Calu3 (cell line): Measurements from ENCODE around the gene ASB14. TPM values are rescaled to one million over a fixed set of nuclear protein-coding genes. Genes with fewer than 3 reads are reported as not detected.
A peak's percentile ranks its signal among the peaks of the same experiment; 100 is the strongest.

Source experiments
- BruUV-seq: library from RNA; stranded (reverse); fragments of 400-500 nt; replicated peaks from 2 replicates; lab custom pipeline; 2021; lab: Mats Ljungman, UMichigan
- CTCF ChIA-PET: fragments of 300-600 bp; sonication (Branson Sonifier 250); formaldehyde crosslinking; loops from one replicate; lab custom pipeline; 2022; ENCODE audit warnings: antibody characterized with exemption; lab: Charles Lee
- DNase-seq: peaks from one replicate; pipeline ENCODE4 v3.0.0; 2022
- H3K27ac Mint-ChIP-seq: one replicate; pipeline ENCODE4 v1.8.0; 2022; ENCODE audit warnings: mixed read lengths; ENCODE audit not compliant: unreplicated experiment
- H3K27me3 Mint-ChIP-seq: one replicate; pipeline ENCODE4 v1.8.0; 2022; ENCODE audit warnings: mixed read lengths; ENCODE audit not compliant: unreplicated experiment
- H3K36me3 Mint-ChIP-seq: one replicate; pipeline ENCODE4 v1.8.0; 2022; ENCODE audit warnings: mild to moderate bottlenecking, moderate library complexity, mixed read lengths; ENCODE audit not compliant: insufficient read depth, unreplicated experiment
- H3K4me1 Mint-ChIP-seq: one replicate; pipeline ENCODE4 v1.8.0; 2022; ENCODE audit warnings: mild to moderate bottlenecking, low read depth, mixed read lengths; ENCODE audit not compliant: unreplicated experiment
- H3K4me3 Mint-ChIP-seq: one replicate; pipeline ENCODE4 v1.8.0; 2022; ENCODE audit warnings: mild to moderate bottlenecking, low read depth, moderate library complexity, mixed read lengths; ENCODE audit not compliant: unreplicated experiment
- H3K9me3 Mint-ChIP-seq: one replicate; pipeline ENCODE4 v1.8.0; 2022; ENCODE audit warnings: low read depth, mixed read lengths; ENCODE audit not compliant: unreplicated experiment
- CTCF ChIP-seq: fragments of 200-600 bp; IDR thresholded peaks from one replicate; pipeline ENCODE4 v1.8.0; 2022; ENCODE audit warnings: antibody characterized with exemption; ENCODE audit not compliant: unreplicated experiment
- intact Hi-C: fragments of 100-400 bp; cut with micrococcal nuclease; formaldehyde crosslinking; loops from one replicate; pipeline ENCODE4 v1.10.0; 2022; ENCODE audit not compliant: unreplicated experiment
- total RNA-seq: library from RNA; stranded (reverse); gene quantifications from 2 replicates; pipeline ENCODE4 v1.2.3, GENCODE V29; 2022

Gene ASB14
- total RNA-seq, 1 experiment from 2014 or later = 0.40 TPM

GRCh38 chr3:57283334-57283733 is 9.2 kb downstream of the ASB14 start:
- no peaks in the 10 kb centered on the region for H3K9me3 Mint-ChIP-seq
- no peak overlapping the region for H3K27ac Mint-ChIP-seq
- no peaks in the 10 kb centered on the region for H3K36me3 Mint-ChIP-seq
- CTCF ChIA-PET = no interaction called here
- no TSS peak for BruUV-seq
- H3K4me1 Mint-ChIP-seq = no peaks in the 10 kb centered on the region
- H3K27me3 Mint-ChIP-seq = no peaks in the 10 kb centered on the region
- intact Hi-C loops = no loop called here
- no peak for TF ChIP-seq CTCF
- DNase-seq = no peak
- H3K4me3 Mint-ChIP-seq = no peak overlapping the region

DNA sequence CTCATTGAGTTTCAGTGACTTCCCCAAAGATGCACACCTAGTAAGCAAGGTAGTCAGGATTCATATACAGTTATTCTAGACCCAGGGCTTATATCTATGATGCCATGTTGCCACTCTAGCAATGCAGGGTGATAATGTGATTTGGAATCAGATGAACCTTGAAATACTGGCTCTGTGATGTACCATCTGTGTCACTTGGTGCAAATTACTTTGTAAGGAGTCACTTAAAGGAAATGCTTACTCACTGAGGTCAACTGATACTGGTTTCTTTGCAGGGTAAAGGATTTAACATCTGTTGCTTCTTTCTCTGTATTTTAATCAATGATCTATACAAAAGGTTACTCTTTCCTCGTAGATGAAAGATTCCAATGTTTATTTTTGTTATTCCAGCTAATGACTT is 10.8 kb downstream of the ASB14 start:
- intact Hi-C loops = no loop called here
- H3K27ac Mint-ChIP-seq = no peak overlapping the region
- CTCF ChIA-PET = no interaction called here

GRCh38 chr3:57279685-57280084 is 12.8 kb downstream of the ASB14 start:
- intact Hi-C loops = no loop called here
- no peaks in the 10 kb centered on the region for H3K9me3 Mint-ChIP-seq

More for the DNA sequence above, 10.8 kb downstream of the ASB14 start:
- H3K4me3 Mint-ChIP-seq = no peak overlapping the region
- H3K36me3 Mint-ChIP-seq = no peaks in the 10 kb centered on the region
- BruUV-seq = no TSS peak
- H3K4me1 Mint-ChIP-seq = no peaks in the 10 kb centered on the region
- no peaks in the 10 kb centered on the region for H3K9me3 Mint-ChIP-seq
- TF ChIP-seq CTCF = no peak
- H3K27me3 Mint-ChIP-seq = no peaks in the 10 kb centered on the region
- no peak for DNase-seq

DNA sequence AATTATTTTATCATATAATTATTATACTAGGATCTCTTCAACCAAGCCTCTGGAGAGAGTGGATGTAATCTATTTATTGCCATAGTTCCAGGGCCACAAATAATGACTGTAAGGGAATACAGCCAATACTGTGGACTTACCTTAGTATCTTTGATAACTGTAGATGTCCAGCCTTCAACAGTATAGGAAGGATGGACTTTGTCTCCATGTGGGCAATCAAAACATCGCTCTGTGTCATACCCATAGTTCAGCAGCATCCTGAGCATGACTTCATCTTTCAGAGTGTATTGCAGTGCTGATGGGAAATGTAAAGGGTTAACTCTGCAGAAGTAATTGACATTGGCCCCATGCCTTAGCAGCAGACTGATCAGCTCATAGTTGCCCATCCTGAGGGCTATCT is 14.2 kb downstream of the ASB14 start:
- Mint-ChIP-seq H3K27me3 (no peaks in the 10 kb centered on the region), H3K4me1 (no peaks in the 10 kb centered on the region), H3K27ac (no peak overlapping the region), H3K4me3 (no peak overlapping the region), H3K36me3 (no peaks in the 10 kb centered on the region), H3K9me3 (no peaks in the 10 kb centered on the region)
- BruUV-seq = no TSS peak
- intact Hi-C loops = no loop called here
- no peak for DNase-seq
- CTCF ChIA-PET = no interaction called here
- no peak for TF ChIP-seq CTCF

More at GRCh38 chr3:57279685-57280084, 12.8 kb downstream of the ASB14 start:
- CTCF ChIA-PET = interaction anchor here (0.6 kb wide), 1 partner anchor 573 kb away, joined by 6 read pairs; no protein-coding TSS in a partner anchor
- no TSS peak for BruUV-seq
- Mint-ChIP-seq H3K4me3 (no peak overlapping the region), H3K27ac (no peak overlapping the region), H3K36me3 (no peaks in the 10 kb centered on the region), H3K27me3 (no peaks in the 10 kb centered on the region), H3K4me1 (no peaks in the 10 kb centered on the region)
- no peak for TF ChIP-seq CTCF
- peak; percentile 2 for DNase-seq
